K562 (cell line): ENCODE data around the gene PHLDB1. TPM values are rescaled to one million over a fixed set of nuclear protein-coding genes. Genes with fewer than 3 reads are reported as not detected.

Experiments
- ATAC-seq: fragments of 200-7000 bp; cut with Tn5 transposase; 3 replicates; pipeline ENCODE4 v1.9.1; 2020; ENCODE audit warnings: moderate library complexity
- BruUV-seq: library from RNA; stranded (reverse); fragments of 400-500 nt; replicated peaks from 2 replicates; lab custom pipeline; 2021; lab: Mats Ljungman, UMichigan
- CTCF ChIA-PET: fragments of 300-600 bp; formaldehyde crosslinking; extraction: SDS; loops from one replicate; lab custom pipeline; 2021; ENCODE audit warnings: low intra/inter-chr PET ratio; lab: Yijun Ruan, JAX
- POLR2A ChIA-PET: fragments of 300-600, 350-650 bp; sonication (Branson Sonifier 250); formaldehyde crosslinking; extraction: SDS; loops from one replicate; lab custom pipeline; 2021; ENCODE audit warnings: antibody characterized with exemption, inconsistent platforms; lab: Yijun Ruan, JAX
- DNase-seq, 4 experiments: peaks; one replicate each; pipeline versions ENCODE4 v3.0.0 to v3.0.0-alpha.2; 2011 to 2018; ENCODE audit warnings: low spot score in 3 of 4, mixed read lengths in 3 of 4; ENCODE audit errors: extremely low read depth in 1 of 4
- FAIRE-seq: peaks from 2 replicates; lab custom pipeline; 2011; peaks lifted over from hg19 to GRCh38; lab: Jason Lieb, UNC
- H2AFZ ChIP-seq: 2 replicates; pipeline ENCODE4 v1.6.0; 2011; ENCODE audit warnings: low read depth, low read length, control low read depth, inconsistent platforms
- H3K27ac ChIP-seq: fragments of 200-600 bp; 3 replicates; pipeline ENCODE4 v1.8.0; 2011; ENCODE audit warnings: low read depth, mild to moderate bottlenecking, control low read depth, inconsistent platforms, low read length, moderate library complexity, mixed read lengths; ENCODE audit errors: extremely low read depth
- H3K27me3 ChIP-seq, 2 experiments: fragments of 300-600 bp in 1 of 2; 2 replicates in 1 of 2; 3 replicates in 1 of 2; pipeline versions ENCODE4 v1.6.0 to v1.8.0; 2011; ENCODE audit warnings: inconsistent platforms in 2 of 2, low read length in 2 of 2, mild to moderate bottlenecking in 1 of 2, mixed read lengths in 1 of 2, moderate library complexity in 1 of 2; ENCODE audit not compliant: control insufficient read depth in 2 of 2, insufficient read depth in 2 of 2
- H3K36me3 ChIP-seq: fragments of 300-600 bp; 3 replicates; pipeline ENCODE4 v1.8.0; 2011; ENCODE audit warnings: mild to moderate bottlenecking, low read length, inconsistent platforms; ENCODE audit not compliant: control insufficient read depth, insufficient read depth
- H3K4me1 ChIP-seq, 2 experiments: fragments of 200-600 bp in 1 of 2; replicated peaks in 1 of 2; 2 replicates in 1 of 2; 3 replicates in 1 of 2; pipeline versions ENCODE4 v1.5.1 to v1.8.0; 2011; ENCODE audit warnings: inconsistent platforms in 2 of 2, low read length in 2 of 2, mild to moderate bottlenecking in 1 of 2, mixed read lengths in 1 of 2, moderate library complexity in 1 of 2; ENCODE audit not compliant: control insufficient read depth in 2 of 2, insufficient read depth in 2 of 2
- H3K4me2 ChIP-seq: 2 replicates; pipeline ENCODE4 v1.6.1; 2011; ENCODE audit warnings: low read length, control low read depth, inconsistent platforms, mixed read lengths; ENCODE audit not compliant: insufficient read depth
- H3K4me3 ChIP-seq: fragments of 200-600 bp; sonication (generic), shearing (Covaris generic); 2 replicates; pipeline ENCODE4 v1.5.1; 2016; ENCODE audit warnings: control low read depth, inconsistent platforms
- H3K79me2 ChIP-seq: fragments of 200-600 bp; 3 replicates; pipeline ENCODE4 v1.8.0; 2011; ENCODE audit warnings: low read length, inconsistent platforms; ENCODE audit not compliant: control insufficient read depth, insufficient read depth
- H3K9ac ChIP-seq, 2 experiments: 2 replicates each; pipeline versions ENCODE4 v1.6.0 to v1.6.1; 2011; ENCODE audit warnings: low read depth in 2 of 2, low read length in 2 of 2, control low read depth in 1 of 2, inconsistent platforms in 1 of 2, mild to moderate bottlenecking in 1 of 2, mixed read lengths in 1 of 2; ENCODE audit not compliant: insufficient read depth in 1 of 2
- H3K9me1 ChIP-seq: one replicate; pipeline ENCODE4 v1.6.0; 2011; ENCODE audit warnings: inconsistent platforms, mild to moderate bottlenecking, low read length, moderate library complexity; ENCODE audit not compliant: control insufficient read depth, insufficient read depth
- H3K9me3 ChIP-seq: replicated peaks from 2 replicates; pipeline ENCODE4 v1.5.1; 2011; ENCODE audit warnings: low read depth, low read length, inconsistent platforms; ENCODE audit not compliant: control insufficient read depth, insufficient read depth
- H4K20me1 ChIP-seq: replicated peaks from 2 replicates; pipeline ENCODE4 v1.6.1; 2011; ENCODE audit warnings: low read length, inconsistent platforms, mixed read lengths; ENCODE audit not compliant: control insufficient read depth, insufficient read depth
- ARNT ChIP-seq, 2 experiments: fragments of 450-650 bp; IDR thresholded peaks; 2 replicates each; pipeline ENCODE4 v1.6.1; 2016; ENCODE audit warnings: mild to moderate bottlenecking in 1 of 2
- ATF7 ChIP-seq: fragments of 450-650 bp; IDR thresholded peaks from 2 replicates; pipeline ENCODE4 v1.7.1; 2014; ENCODE audit warnings: mild to moderate bottlenecking, moderate library complexity
- CAMTA2 ChIP-seq: fragments of 250-450 bp; sonication (Bioruptor Pico); conservative IDR thresholded peaks from 2 replicates; pipeline ENCODE4 v1.5.1; 2022
- FOXK2 ChIP-seq, 2 experiments: fragments of 450-650 bp; IDR thresholded peaks in 1 of 2; conservative IDR thresholded peaks in 1 of 2; 2 replicates each; pipeline ENCODE4 v1.6.1; 2016; ENCODE audit warnings: low read depth in 2 of 2, mild to moderate bottlenecking in 1 of 2
- HDAC1 ChIP-seq, 2 experiments: fragments of 450-650 bp; IDR thresholded peaks; 2 replicates each; pipeline ENCODE4 v1.6.1; 2016 to 2017; ENCODE audit warnings: inconsistent platforms in 1 of 2, mild to moderate bottlenecking in 1 of 2, moderate library complexity in 1 of 2
- HLTF ChIP-seq: fragments of 450-650 bp; IDR thresholded peaks from 2 replicates; pipeline ENCODE4 v1.6.1; 2016
- HMG20A ChIP-seq: fragments of 450-650 bp; formaldehyde crosslinking; conservative IDR thresholded peaks from 2 replicates; pipeline ENCODE4 v1.4.0; 2020; ENCODE audit warnings: mild to moderate bottlenecking, mixed read lengths
- HSF4 ChIP-seq: fragments of 250-450 bp; sonication (Bioruptor Pico); IDR thresholded peaks from 2 replicates; pipeline ENCODE4 v2.1.2; 2022; ENCODE audit warnings: mild to moderate bottlenecking, moderate library complexity, borderline replicate concordance
- NR1H2 ChIP-seq: sonication (generic); formaldehyde crosslinking; IDR thresholded peaks from 2 replicates; pipeline ENCODE4 v1.4.0; 2020; ENCODE audit warnings: mild to moderate bottlenecking, missing genetic modification reagents
- RFX7 ChIP-seq: fragments of 250-450 bp; sonication (Bioruptor Pico); IDR thresholded peaks from 2 replicates; pipeline ENCODE4 v1.5.1; 2021; ENCODE audit warnings: mild to moderate bottlenecking
- SMAD3 ChIP-seq: fragments of 450-650 bp; formaldehyde crosslinking; conservative IDR thresholded peaks from 2 replicates; pipeline ENCODE4 v1.4.0; 2020; ENCODE audit warnings: mild to moderate bottlenecking
- STAT6 ChIP-seq: sonication (generic); formaldehyde crosslinking; IDR thresholded peaks from 2 replicates; pipeline ENCODE4 v1.8.1; 2023; ENCODE audit warnings: mild to moderate bottlenecking, missing genetic modification reagents
- VEZF1 ChIP-seq: fragments of 200-800 bp; sonication (Bioruptor generic); IDR thresholded peaks from 2 replicates; pipeline ENCODE4 v1.6.1; 2017; ENCODE audit warnings: missing genetic modification characterization, missing compliant biosample characterization
- ZNF212 ChIP-seq: fragments of 450-650 bp; formaldehyde crosslinking; IDR thresholded peaks from 2 replicates; pipeline ENCODE4 v1.4.0; 2020; ENCODE audit warnings: mild to moderate bottlenecking
- WGBS: fragments of 100-300 bp; shearing (Covaris generic); methylation state at CpG from one replicate; pipeline ENCODE4 v1.1.6; 2016; ENCODE audit warnings: low coverage, mixed read lengths; ENCODE audit not compliant: insufficient coverage; ENCODE audit errors: missing lambda C conversion rate; 5-methylcytosine and 5-hydroxymethylcytosine counted together
- in situ Hi-C: fragments of 300-500 bp; cut with MboI; formaldehyde crosslinking; loops from 4 replicates; pipeline ENCODE4 v1.15.0; 2018; ENCODE audit warnings: inconsistent platforms, mixed read lengths
- intact Hi-C: fragments of 100-400 bp; cut with micrococcal nuclease; formaldehyde crosslinking; loops from 2 replicates; pipeline ENCODE4 v1.14.2; 2022
- polyA plus RNA-seq, 8 experiments: library from polyadenylated mRNA; depleted of rRNA in 4 of 8; stranded (reverse) in 5 of 8; unstranded in 3 of 8; fragments of >200 nt; fragmentation: Nextera tagmentation in 2 of 8; fragmentation: Illumina TruSeq in 1 of 8; extraction: Ambion mirVana in 2 of 8; extraction: Trizol in 1 of 8; gene quantifications; 2 replicates each; pipeline versions ENCODE4 v1.2.1 to v1.2.3, GENCODE V29; 2011 to 2014; ENCODE audit warnings: inconsistent platforms in 1 of 8, missing spikeins in 1 of 8
- total RNA-seq, 7 experiments: library from RNA; depleted of rRNA in 6 of 7; stranded (reverse); fragments of >200 nt in 6 of 7; fragmentation: Illumina TruSeq in 2 of 7; extraction: Trizol in 2 of 7; gene quantifications; 2 replicates each; pipeline versions ENCODE4 v1.2.1 to v1.2.3, GENCODE V29; 2011 to 2021; ENCODE audit warnings: low replicate concordance in 1 of 7

Gene PHLDB1
- total and polyA plus RNA-seq, 9 of the 15 experiments (the other 6 are each of a cell fraction or from before 2014, with no cell fraction given): 2.0 to 28.7 (median 16.2) TPM

GRCh38 chr11:118634431-118635236, 27.2 kb downstream of the PHLDB1 start:
- Histone ChIP-seq H3K9me1 (peaks cover 3% of the 10 kb centered on the region), H3K4me3 (peak overlapping the region; percentile 12; the same call in 1 of the 2 replicates), H3K9me3 (no peaks in the 10 kb centered on the region), H4K20me1 (no peaks in the 10 kb centered on the region; the same call in 1 of the 2 replicates), H3K4me2 (peak overlapping the region; percentile 68), H3K36me3 (peaks cover 29% of the 10 kb centered on the region; the same call in 2 of the 3 replicates), H3K9ac (peak overlapping the region; percentile 8 to 86; a peak in 3 of 4 replicates), H3K4me1 (peaks cover 23 to 25% of the 10 kb centered on the region in 2 experiments; a peak in 4 of 5 replicates), H3K27ac (peak overlapping the region; percentile 41; the same call in 1 of the 3 replicates), H2AFZ (peak overlapping the region; percentile 73), H3K79me2 (no peaks in the 10 kb centered on the region), H3K27me3 (no peaks in the 10 kb centered on the region)
- no TSS peak for BruUV-seq
- in situ Hi-C loops: no loop called here
- WGBS: 11% methylated on average over 12 of the region's 41 CpGs
- CTCF ChIA-PET: interaction anchor here (0.6 kb wide), 1 partner anchor 286 kb away, joined by 3 read pairs; no protein-coding TSS in a partner anchor
- FAIRE-seq (peak; percentile 81), DNase-seq (peak; percentile 92 to 94 (median 92)), ATAC-seq (peak; percentile 99)
- POLR2A ChIA-PET: interaction anchor here (0.6 to 1.8 kb wide), 12 partner anchors 8 to 301 kb away, joined by 3 to 6 read pairs (median 5); no protein-coding TSS in a partner anchor
- intact Hi-C loops: no loop called here
- TF ChIP-seq RFX7 (no peak), HDAC1 (IDR thresholded peaks at IDR 0.05) (no peak; a peak in 1 of 4 replicates), HLTF (peak; percentile 94), FOXK2 (conservative IDR thresholded peaks at IDR 0.05 in 1 of 2, IDR thresholded peaks at IDR 0.05 in 1 of 2; ENCODE audit: low read depth in 2 of 2) (0 out of 4 replicates have a peak, but pooled peaks have one; percentile 33 to 35), CAMTA2 (CRISPR knock-in tag) (no peak), HSF4 (CRISPR knock-in tag) (no peak), ZNF212 (CRISPR knock-in tag) (no peak), SMAD3 (CRISPR knock-in tag) (no peak), NR1H2 (CRISPR knock-in tag) (no peak), STAT6 (CRISPR knock-in tag) (no peak), VEZF1 (CRISPR knock-in tag) (peak; percentile 89), ATF7 (no peak), HMG20A (CRISPR knock-in tag) (no peak), ARNT (IDR thresholded peaks at IDR 0.05) (no peak)
